ENCODE measurements around the gene ASCC1. TPM values are rescaled to one million over a fixed set of nuclear protein-coding genes. Genes with fewer than 3 reads are reported as not detected.
"Not testable (repeated sequence)": the region's sequence is repeated elsewhere in the genome, so short reads cannot be mapped to it uniquely, and the experiment has no call there.

ASCC1 gene
- polyA plus RNA-seq, 3 donors from 2014 or later, result 36.9 to 57.6 (median 40.5) TPM

- H3K36me3 Mint-ChIP-seq, result peaks cover 3 to 15% (median 8%) of the 10 kb centered on the region in 3 donors
- H3K4me1 Mint-ChIP-seq, result peaks cover 29 to 45% of the 10 kb centered on the region in 2 donors
- DNase-seq, result no peak
- peak overlapping the region; percentile 27 to 86 (median 64) for H3K27ac Mint-ChIP-seq
- H3K9me3 Mint-ChIP-seq, result no peaks in the 10 kb centered on the region
- no peak overlapping the region for H3K4me3 Mint-ChIP-seq
- no peaks in the 10 kb centered on the region for H3K27me3 Mint-ChIP-seq (ENCODE audit: low read depth in 3 of 3)
These were observed 7.6 kb upstream of the ASCC1 start for GRCh38 chr10:72223743-72224101.

- H3K4me3 Mint-ChIP-seq, result no peak overlapping the region
- H3K9me3 Mint-ChIP-seq, result no peaks in the 10 kb centered on the region
- DNase-seq, result no peak
- H3K4me1 Mint-ChIP-seq, result peaks cover 35 to 60% of the 10 kb centered on the region in 2 donors
- peaks cover 3 to 8% (median 3%) of the 10 kb centered on the region in 3 donors for H3K36me3 Mint-ChIP-seq
- H3K27ac Mint-ChIP-seq, result no peak overlapping the region
- peaks cover 0 to 6% (median 2%) of the 10 kb centered on the region in 3 donors for H3K27me3 Mint-ChIP-seq (ENCODE audit: low read depth in 3 of 3)
These were observed 5.2 kb upstream of the ASCC1 start for GRCh38 chr10:72221278-72221677.

- Mint-ChIP-seq H3K27me3 (ENCODE audit: low read depth in 3 of 3) (peaks cover 5 to 12% (median 7%) of the 10 kb centered on the region in 3 donors), H3K4me3 (no peak overlapping the region), H3K36me3 (peaks cover 3 to 8% (median 3%) of the 10 kb centered on the region in 3 donors), H3K27ac (peak overlapping the region in 2 of 6 donors; percentile 35 to 41), H3K4me1 (peaks cover 38 to 66% of the 10 kb centered on the region in 2 donors), H3K9me3 (no peaks in the 10 kb centered on the region)
- DNase-seq, result no peak
These were observed 4.6 kb upstream of the ASCC1 start for GRCh38 chr10:72220637-72221036.

GRCh38 chr10:72219235-72219814 is 3.2 kb upstream of the ASCC1 start:
- Mint-ChIP-seq H3K36me3 (peaks cover 3 to 8% (median 3%) of the 10 kb centered on the region in 3 donors), H3K27me3 (ENCODE audit: low read depth in 3 of 3) (peaks cover 6 to 15% (median 8%) of the 10 kb centered on the region in 3 donors), H3K4me1 (peaks cover 48 to 70% of the 10 kb centered on the region in 2 donors), H3K9me3 (no peaks in the 10 kb centered on the region), H3K4me3 (no peak overlapping the region), H3K27ac (peak overlapping the region; percentile 65 to 87 (median 80))
- no peak for DNase-seq

- Mint-ChIP-seq H3K27me3 (ENCODE audit: low read depth in 3 of 3) (peaks cover 6 to 15% (median 8%) of the 10 kb centered on the region in 3 donors), H3K4me1 (peaks cover 44 to 64% of the 10 kb centered on the region in 2 donors), H3K9me3 (no peaks in the 10 kb centered on the region), H3K4me3 (peak overlapping the region; percentile 26 to 68 (median 40)), H3K27ac (peak overlapping the region; percentile 65 to 87 (median 80)), H3K36me3 (peaks cover 0 to 8% (median 3%) of the 10 kb centered on the region in 3 donors)
- DNase-seq, result no peak
These were observed 2.6 kb upstream of the ASCC1 start for GRCh38 chr10:72218726-72219125.

- H3K27me3 Mint-ChIP-seq (ENCODE audit: low read depth in 3 of 3), result peaks cover 6 to 15% (median 8%) of the 10 kb centered on the region in 3 donors
- peaks cover 0 to 8% (median 3%) of the 10 kb centered on the region in 3 donors for H3K36me3 Mint-ChIP-seq
- peak overlapping the region; percentile 65 to 87 (median 80) for H3K27ac Mint-ChIP-seq
- peaks cover 41 to 62% of the 10 kb centered on the region in 2 donors for H3K4me1 Mint-ChIP-seq
- no peak for DNase-seq
- peak overlapping the region; percentile 26 to 68 (median 40) for H3K4me3 Mint-ChIP-seq
- no peaks in the 10 kb centered on the region for H3K9me3 Mint-ChIP-seq
These were observed 2.2 kb upstream of the ASCC1 start for GRCh38 chr10:72218325-72218724.

GRCh38 chr10:72211832-72212231 is 4.2 kb downstream of the ASCC1 start:
- H3K4me1 Mint-ChIP-seq, result peaks cover 22 to 23% of the 10 kb centered on the region in 2 donors
- H3K27ac Mint-ChIP-seq, DNase-seq, H3K4me3 Mint-ChIP-seq, H3K9me3 Mint-ChIP-seq: not testable (repeated sequence)
- H3K36me3 Mint-ChIP-seq, result peaks cover 6 to 24% (median 7%) of the 10 kb centered on the region in 3 donors
- peaks cover 6 to 13% (median 8%) of the 10 kb centered on the region in 3 donors for H3K27me3 Mint-ChIP-seq (ENCODE audit: low read depth in 3 of 3)

GRCh38 chr10:72211381-72211780 is 4.7 kb downstream of the ASCC1 start:
- peaks cover 18 to 19% of the 10 kb centered on the region in 2 donors for H3K4me1 Mint-ChIP-seq
- H3K27me3 Mint-ChIP-seq (ENCODE audit: low read depth in 3 of 3), result not testable (repeated sequence)

GRCh38 chr10:72208526-72208925 is 7.5 kb downstream of the ASCC1 start:
- not testable (repeated sequence) for H3K27me3 Mint-ChIP-seq (ENCODE audit: low read depth in 3 of 3); H3K27ac Mint-ChIP-seq; DNase-seq; H3K4me1 Mint-ChIP-seq; H3K4me3 Mint-ChIP-seq; H3K9me3 Mint-ChIP-seq
- peaks cover 11 to 24% (median 12%) of the 10 kb centered on the region in 3 donors for H3K36me3 Mint-ChIP-seq

More at GRCh38 chr10:72211381-72211780, 4.7 kb downstream of the ASCC1 start:
- DNase-seq, H3K27ac Mint-ChIP-seq, H3K9me3 Mint-ChIP-seq, H3K4me3 Mint-ChIP-seq: not testable (repeated sequence)
- peaks cover 6 to 24% (median 7%) of the 10 kb centered on the region in 3 donors for H3K36me3 Mint-ChIP-seq

GRCh38 chr10:72206511-72207229 is 9.4 kb downstream of the ASCC1 start:
- H3K4me3 Mint-ChIP-seq, result no peak overlapping the region
- DNase-seq, result no peak
- no peak overlapping the region for H3K27ac Mint-ChIP-seq
- peaks cover 14 to 30% (median 21%) of the 10 kb centered on the region in 3 donors for H3K36me3 Mint-ChIP-seq
- H3K27me3 Mint-ChIP-seq (ENCODE audit: low read depth in 3 of 3), result no peaks in the 10 kb centered on the region
- H3K4me1 Mint-ChIP-seq, result no peaks in the 10 kb centered on the region
- no peaks in the 10 kb centered on the region for H3K9me3 Mint-ChIP-seq

GRCh38 chr10:72204724-72205123 is 11.4 kb downstream of the ASCC1 start:
- H3K4me3 Mint-ChIP-seq, result no peak overlapping the region
- H3K27ac Mint-ChIP-seq, result no peak overlapping the region
- no peaks in the 10 kb centered on the region for H3K4me1 Mint-ChIP-seq
- DNase-seq, result no peak
- no peaks in the 10 kb centered on the region for H3K27me3 Mint-ChIP-seq (ENCODE audit: low read depth in 3 of 3)
- peaks cover 11 to 24% (median 15%) of the 10 kb centered on the region in 3 donors for H3K36me3 Mint-ChIP-seq
- no peaks in the 10 kb centered on the region for H3K9me3 Mint-ChIP-seq

GRCh38 chr10:72204296-72204695 is 11.8 kb downstream of the ASCC1 start:
- H3K27me3 Mint-ChIP-seq (ENCODE audit: low read depth in 3 of 3), result no peaks in the 10 kb centered on the region
- no peaks in the 10 kb centered on the region for H3K9me3 Mint-ChIP-seq
- H3K4me1 Mint-ChIP-seq, result no peaks in the 10 kb centered on the region
- H3K36me3 Mint-ChIP-seq, result peaks cover 11 to 27% (median 18%) of the 10 kb centered on the region in 3 donors
- no peak overlapping the region for H3K27ac Mint-ChIP-seq
- no peak for DNase-seq
- no peak overlapping the region for H3K4me3 Mint-ChIP-seq

- Mint-ChIP-seq H3K27me3 (ENCODE audit: low read depth in 3 of 3) (no peaks in the 10 kb centered on the region), H3K9me3 (no peaks in the 10 kb centered on the region)
These were observed 14.8 kb downstream of the ASCC1 start for GRCh38 chr10:72201293-72201692.

GRCh38 chr10:72200883-72201282 is 15.2 kb downstream of the ASCC1 start:
- no peak overlapping the region for H3K4me3 Mint-ChIP-seq
- no peak overlapping the region for H3K27ac Mint-ChIP-seq
- H3K9me3 Mint-ChIP-seq, result no peaks in the 10 kb centered on the region
- DNase-seq, result no peak
- no peaks in the 10 kb centered on the region for H3K4me1 Mint-ChIP-seq
- no peaks in the 10 kb centered on the region for H3K27me3 Mint-ChIP-seq (ENCODE audit: low read depth in 3 of 3)
- H3K36me3 Mint-ChIP-seq, result peaks cover 8 to 26% (median 21%) of the 10 kb centered on the region in 3 donors

More at GRCh38 chr10:72201293-72201692, 14.8 kb downstream of the ASCC1 start:
- H3K4me3 Mint-ChIP-seq, result no peak overlapping the region
- no peaks in the 10 kb centered on the region for H3K4me1 Mint-ChIP-seq
- no peak overlapping the region for H3K27ac Mint-ChIP-seq
- no peak for DNase-seq
- H3K36me3 Mint-ChIP-seq, result peaks cover 8 to 24% (median 21%) of the 10 kb centered on the region in 3 donors

All from immature natural killer cell (primary cell).